HUES64 (cell line): ENCODE data around the gene KRT34.
"Not testable (repeated sequence)": the region's sequence is repeated elsewhere in the genome, so short reads cannot be mapped to it uniquely, and the experiment has no call there.

ENCODE experiments used
- H3K27ac ChIP-seq: 2 replicates; pipeline ENCODE4 v1.7.0; 2013; ENCODE audit warnings: low read depth, low read length, inconsistent platforms
- H3K27me3 ChIP-seq: 2 replicates; pipeline ENCODE4 v1.6.1; 2013; ENCODE audit warnings: mild to moderate bottlenecking, low read length; ENCODE audit not compliant: insufficient read depth
- H3K36me3 ChIP-seq: 2 replicates; pipeline ENCODE4 v1.6.1; 2013; ENCODE audit warnings: mild to moderate bottlenecking, low read length; ENCODE audit not compliant: insufficient read depth
- H3K4me1 ChIP-seq: 2 replicates; pipeline ENCODE4 v1.6.1; 2013; ENCODE audit warnings: mild to moderate bottlenecking, low read length, moderate library complexity; ENCODE audit not compliant: insufficient read depth
- H3K4me3 ChIP-seq: 2 replicates; pipeline ENCODE4 v1.5.1; 2013; ENCODE audit warnings: mild to moderate bottlenecking, low read length, moderate library complexity
- H3K9ac ChIP-seq: 2 replicates; pipeline ENCODE4 v1.6.1; 2013; ENCODE audit warnings: mild to moderate bottlenecking, low read depth, low read length
- H3K9me3 ChIP-seq: 2 replicates; pipeline ENCODE4 v1.6.1; 2013; ENCODE audit warnings: low read depth, low read length; ENCODE audit not compliant: insufficient read depth
- WGBS: fragments of 150-250, 120-280 bp; methylation state at CpG from one replicate; pipeline ENCODE4 v1.1.7; 2013; ENCODE audit warnings: missing lambda C conversion rate; 5-methylcytosine and 5-hydroxymethylcytosine counted together

Gene KRT34

GRCh38 chr17:41390411-41390938, 8.4 kb upstream of the KRT34 start:
- Histone ChIP-seq H3K36me3 (no peaks in the 10 kb centered on the region), H3K27me3 (no peaks in the 10 kb centered on the region), H3K9me3 (0 out of 2 replicates have a peak, but pooled peaks cover 7% of the 10 kb centered on the region), H3K27ac (no peak overlapping the region), H3K9ac (no peak overlapping the region), H3K4me3 (no peak overlapping the region), H3K4me1 (no peaks in the 10 kb centered on the region)
- WGBS, result 89% methylated on average over 7 of the region's 7 CpGs

- WGBS, result 60% methylated on average over 2 of the region's 4 CpGs
- Histone ChIP-seq H3K27ac (no peak overlapping the region), H3K9me3 (0 out of 2 replicates have a peak, but pooled peaks cover 7% of the 10 kb centered on the region), H3K27me3 (no peaks in the 10 kb centered on the region), H3K4me1 (no peaks in the 10 kb centered on the region), H3K36me3 (no peaks in the 10 kb centered on the region), H3K9ac (no peak overlapping the region), H3K4me3 (no peak overlapping the region)
These were observed 5.6 kb upstream of the KRT34 start for GRCh38 chr17:41387670-41388069.

GRCh38 chr17:41386227-41386626, 4.1 kb upstream of the KRT34 start:
- Histone ChIP-seq H3K4me3 (no peak overlapping the region), H3K27ac (no peak overlapping the region), H3K4me1 (no peaks in the 10 kb centered on the region), H3K36me3 (no peaks in the 10 kb centered on the region), H3K9me3 (0 out of 2 replicates have a peak, but pooled peaks cover 7% of the 10 kb centered on the region), H3K9ac (no peak overlapping the region), H3K27me3 (no peaks in the 10 kb centered on the region)
- WGBS, result no CpG with 5 or more reads among the region's 1 CpG

GRCh38 chr17:41383690-41384089, 1.6 kb upstream of the KRT34 start:
- no peak overlapping the region for H3K27ac ChIP-seq
- H3K4me3 ChIP-seq, result no peak overlapping the region
- no peak overlapping the region for H3K9ac ChIP-seq
- H3K4me1 ChIP-seq, result no peaks in the 10 kb centered on the region
- 100% methylated on average over 1 of the region's 1 CpG for WGBS
- no peaks in the 10 kb centered on the region for H3K27me3 ChIP-seq
- H3K36me3 ChIP-seq, result no peaks in the 10 kb centered on the region
- 0 out of 2 replicates have a peak, but pooled peaks cover 7% of the 10 kb centered on the region for H3K9me3 ChIP-seq

- Histone ChIP-seq H3K27ac (no peak overlapping the region), H3K9me3 (0 out of 2 replicates have a peak, but pooled peaks cover 7% of the 10 kb centered on the region), H3K4me1 (no peaks in the 10 kb centered on the region), H3K9ac (no peak overlapping the region), H3K36me3 (no peaks in the 10 kb centered on the region), H3K4me3 (no peak overlapping the region), H3K27me3 (no peaks in the 10 kb centered on the region)
- 90% methylated on average over 1 of the region's 1 CpG for WGBS
These were observed 288 bp upstream of the KRT34 start for GRCh38 chr17:41382394-41382793.

- H3K27ac ChIP-seq, H3K9ac ChIP-seq, H3K9me3 ChIP-seq, H3K36me3 ChIP-seq, H3K27me3 ChIP-seq, H3K4me1 ChIP-seq, H3K4me3 ChIP-seq: not testable (repeated sequence)
- WGBS, result 93% methylated on average over 7 of the region's 7 CpGs
These were observed 2.0 kb downstream of the KRT34 start for GRCh38 chr17:41380091-41380490.

GRCh38 chr17:41377546-41377945, 4.6 kb downstream of the KRT34 start:
- 74% methylated on average over 2 of the region's 2 CpGs for WGBS
- H3K9ac ChIP-seq, result no peak overlapping the region
- H3K27me3 ChIP-seq, result no peaks in the 10 kb centered on the region
- H3K4me1 ChIP-seq, result no peaks in the 10 kb centered on the region
- no peak overlapping the region for H3K4me3 ChIP-seq
- H3K27ac ChIP-seq, result no peak overlapping the region
- H3K9me3 ChIP-seq, result no peaks in the 10 kb centered on the region
- H3K36me3 ChIP-seq, result no peaks in the 10 kb centered on the region

GRCh38 chr17:41369713-41370112, 12.4 kb downstream of the KRT34 start, which contains the start of gene KRT33B:
Gene KRT33B, minus strand, starts transcription at chr17:41369813. Its CDS starts 63 bp downstream, at chr17:41369750.
- Histone ChIP-seq H3K9me3 (no peaks in the 10 kb centered on the region), H3K4me1 (no peaks in the 10 kb centered on the region), H3K27me3 (no peaks in the 10 kb centered on the region), H3K27ac (no peak within 1 kb of the TSS), H3K4me3 (no peak within 1 kb of the TSS), H3K9ac (no peak within 1 kb of the TSS), H3K36me3 (no peaks in the 10 kb centered on the region)
- 100% methylated on average over 1 of the region's 1 CpG for WGBS

GRCh38 chr17:41369023-41369422, 13.1 kb downstream of the KRT34 start:
- no peaks in the 10 kb centered on the region for H3K4me1 ChIP-seq
- no peaks in the 10 kb centered on the region for H3K36me3 ChIP-seq
- 83% methylated on average over 2 of the region's 2 CpGs for WGBS
- H3K9ac ChIP-seq, result no peak overlapping the region
- no peak overlapping the region for H3K27ac ChIP-seq
- H3K4me3 ChIP-seq, result no peak overlapping the region
- H3K9me3 ChIP-seq, result no peaks in the 10 kb centered on the region
- H3K27me3 ChIP-seq, result no peaks in the 10 kb centered on the region

GRCh38 chr17:41367426-41368075, 14.6 kb downstream of the KRT34 start:
- 83% methylated on average over 10 of the region's 10 CpGs for WGBS
- Histone ChIP-seq H3K4me3 (no peak overlapping the region), H3K9ac (no peak overlapping the region), H3K36me3 (no peaks in the 10 kb centered on the region), H3K27ac (no peak overlapping the region), H3K4me1 (no peaks in the 10 kb centered on the region), H3K27me3 (no peaks in the 10 kb centered on the region), H3K9me3 (no peaks in the 10 kb centered on the region)

- Histone ChIP-seq H3K9ac (no peak overlapping the region), H3K4me1 (no peaks in the 10 kb centered on the region), H3K36me3 (no peaks in the 10 kb centered on the region), H3K27ac (no peak overlapping the region), H3K4me3 (no peak overlapping the region), H3K27me3 (no peaks in the 10 kb centered on the region), H3K9me3 (no peaks in the 10 kb centered on the region)
These were observed 16.0 kb downstream of the KRT34 start for GRCh38 chr17:41366070-41366469.
